ENCODE data around the gene OR7G1. TPM values are rescaled to one million over a fixed set of nuclear protein-coding genes. Genes with fewer than 3 reads are reported as not detected.

OR7G1 gene
- total RNA-seq, 1 experiment from 2014 or later, result not detected

GRCh38 chr19:9148697-9149096, 33.1 kb upstream of the OR7G1 start:
- peaks cover 78% of the 10 kb centered on the region for H3K9me3 Mint-ChIP-seq
- DNase-seq (ENCODE audit: low spot score), result no peak
- TF ChIP-seq ATF2 (CRISPR knock-in tag; IDR thresholded peaks at IDR 0.05; ENCODE audit: borderline replicate concordance, low read depth) (no peak), SMAD4 (CRISPR knock-in tag; IDR thresholded peaks at IDR 0.05) (no peak), USF2 (CRISPR knock-in tag; IDR thresholded peaks at IDR 0.05) (peak; percentile 64), AFF4 (CRISPR knock-in tag; IDR thresholded peaks at IDR 0.05; ENCODE audit: borderline replicate concordance) (no peak), ESRRA (CRISPR knock-in tag; IDR thresholded peaks at IDR 0.05; ENCODE audit: borderline replicate concordance) (no peak), USF1 (CRISPR knock-in tag; IDR thresholded peaks at IDR 0.05) (peak; percentile 56; the same call in 1 of the 2 replicates), MLX (CRISPR knock-in tag; IDR thresholded peaks at IDR 0.05) (no peak), ETV6 (CRISPR knock-in tag; IDR thresholded peaks at IDR 0.05) (no peak), NFYB (CRISPR knock-in tag; conservative IDR thresholded peaks at IDR 0.05; ENCODE audit: low read depth) (peak; percentile 55), PREB (CRISPR knock-in tag; IDR thresholded peaks at IDR 0.05; ENCODE audit: borderline replicate concordance) (no peak)
- POLR2A ChIA-PET, result interaction anchor here (1.1 kb wide), 1 partner anchor 9 kb away, joined by 3 read pairs; no protein-coding TSS in a partner anchor
- no peak for ATAC-seq
- CTCF ChIA-PET, result no interaction called here
- peaks cover 4% of the 10 kb centered on the region; the same call in 1 of the 2 replicates for H3K4me1 Mint-ChIP-seq
- H3K36me3 Mint-ChIP-seq, result peaks cover 90% of the 10 kb centered on the region
- H3K4me3 Mint-ChIP-seq, result no peak overlapping the region
- peaks cover 3% of the 10 kb centered on the region; the same call in 1 of the 2 replicates for H3K27me3 Mint-ChIP-seq (ENCODE audit: low read depth)
- no peak overlapping the region for H3K27ac Mint-ChIP-seq

- Mint-ChIP-seq H3K9me3 (peaks cover 67% of the 10 kb centered on the region), H3K27me3 (ENCODE audit: low read depth) (no peaks in the 10 kb centered on the region; the same call in 1 of the 2 replicates), H3K36me3 (peaks cover 80% of the 10 kb centered on the region), H3K4me3 (no peak overlapping the region), H3K4me1 (peaks cover 14% of the 10 kb centered on the region), H3K27ac (no peak overlapping the region)
- DNase-seq (ENCODE audit: low spot score), result no peak
- POLR2A ChIA-PET, result no interaction called here
- CTCF ChIA-PET, result no interaction called here
- no peak for ATAC-seq
- TF ChIP-seq ZNF281 (CRISPR knock-in tag; IDR thresholded peaks at IDR 0.05), result no peak
- TF ChIP-seq ZNF232 (CRISPR knock-in tag; IDR thresholded peaks at IDR 0.05), result no peak
- no peak for TF ChIP-seq ZNF317 (CRISPR knock-in tag; IDR thresholded peaks at IDR 0.05; ENCODE audit: borderline replicate concordance, low read depth)
- no peak for TF ChIP-seq PRRX2 (CRISPR knock-in tag; IDR thresholded peaks at IDR 0.05)
- no peak for TF ChIP-seq SMAD4 (CRISPR knock-in tag; IDR thresholded peaks at IDR 0.05)
- TF ChIP-seq IRF1 (CRISPR knock-in tag; IDR thresholded peaks at IDR 0.05), result no peak
- TF ChIP-seq OVOL2 (CRISPR knock-in tag; IDR thresholded peaks at IDR 0.05; ENCODE audit: borderline replicate concordance), result no peak
- TF ChIP-seq ARID4B (CRISPR knock-in tag; IDR thresholded peaks at IDR 0.05; ENCODE audit: borderline replicate concordance), result no peak
Measured at GRCh38 chr19:9146882-9147281, 31.3 kb upstream of the OR7G1 start.
